HG03066 (cell line): ENCODE data around the gene MLXIP.

Experiments
- ATAC-seq: cut with Tn5 transposase; IDR thresholded peaks from one replicate; pipeline ENCODE4 v1.9.1; 2021; ENCODE audit warnings: low read depth; ENCODE audit not compliant: unreplicated experiment

The MLXIP gene

DNA sequence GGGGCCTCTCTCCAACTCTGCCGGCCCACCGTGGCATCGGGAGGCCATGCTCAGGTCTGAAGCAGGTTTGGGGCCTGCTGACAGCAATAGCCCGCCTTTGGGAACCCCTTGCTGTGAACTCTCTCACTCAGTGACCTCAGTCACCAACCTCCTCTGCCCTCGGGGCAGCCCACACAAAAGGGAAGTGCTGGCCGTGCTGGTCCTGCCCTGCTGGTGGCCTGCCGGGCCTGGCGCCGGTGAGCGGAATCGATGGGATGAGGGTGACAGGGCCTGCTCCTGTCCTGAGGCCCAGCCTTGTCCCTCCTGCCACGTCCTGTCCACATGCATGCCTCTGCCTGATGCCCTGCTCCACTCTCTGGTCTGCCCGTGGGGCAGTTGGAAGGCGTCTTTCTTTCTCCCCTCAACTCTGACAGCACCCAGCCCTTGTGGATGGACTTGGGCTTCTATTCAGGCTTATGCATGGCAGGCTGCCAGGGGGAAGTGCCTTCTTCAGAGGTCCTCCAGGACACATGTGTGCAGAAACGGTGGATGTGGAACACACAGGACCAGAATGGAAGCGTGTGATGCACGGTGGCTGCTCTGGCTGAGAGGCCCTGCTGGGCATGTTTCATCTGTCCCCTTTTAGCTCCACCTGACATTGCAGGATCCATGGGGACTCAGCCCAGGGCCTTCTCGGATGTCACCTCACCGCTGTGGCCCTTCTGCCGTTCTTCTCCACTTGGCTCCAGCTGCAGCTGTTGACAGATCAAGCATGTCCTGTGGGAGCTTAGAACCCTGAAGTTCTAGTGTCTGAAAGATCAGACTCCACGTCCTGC, 63.6 kb downstream of the MLXIP start:
- ATAC-seq: no peak

DNA sequence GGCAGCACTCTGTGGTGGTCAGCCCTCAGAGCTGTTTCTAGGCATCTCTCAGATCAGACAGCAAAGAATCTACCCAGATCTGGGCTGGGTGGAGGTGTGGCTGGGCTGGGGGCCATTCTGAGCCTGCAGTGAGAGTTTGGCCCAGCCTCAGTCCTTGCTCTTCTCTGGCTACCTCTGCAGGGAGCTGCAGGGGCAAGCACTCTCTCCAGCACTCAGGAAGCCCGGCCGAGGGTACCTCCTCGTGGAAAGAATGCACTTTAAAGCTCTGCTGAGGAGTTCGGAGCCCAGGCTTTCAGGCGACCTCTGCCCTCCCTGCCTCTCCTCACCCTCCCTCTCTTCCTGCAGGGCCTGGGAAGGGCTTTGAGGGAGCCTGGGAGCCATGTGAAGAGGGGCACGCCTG, 64.3 kb downstream of the MLXIP start:
- ATAC-seq: no peak

GRCh38 chr12:122144885-122145284, 66.3 kb downstream of the MLXIP start:
- no peak for ATAC-seq

- ATAC-seq: no peak
Observed at GRCh38 chr12:122145505-122146330, 67.2 kb downstream of the MLXIP start.

GRCh38 chr12:122147514-122148290, 69.1 kb downstream of the MLXIP start:
- ATAC-seq: no peak

DNA sequence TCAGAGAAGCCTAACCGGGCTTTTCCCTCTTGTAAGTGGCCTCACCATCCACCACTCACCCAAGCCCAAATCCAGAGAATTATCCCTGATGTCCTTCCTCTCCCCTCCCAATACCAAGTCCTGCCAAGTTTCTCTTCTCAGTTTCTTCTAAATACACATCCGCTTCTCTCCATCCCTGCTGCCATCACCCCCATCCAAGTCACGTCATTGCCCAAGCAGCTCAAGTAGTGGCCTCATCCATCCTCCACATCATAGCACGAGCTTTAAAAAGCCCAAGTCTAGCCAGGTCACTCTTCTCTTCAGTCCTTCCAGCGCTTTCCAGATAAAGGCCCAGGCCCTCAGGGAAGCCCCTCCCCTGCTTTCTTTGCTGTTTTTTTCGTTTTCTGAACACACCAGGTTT, 70.1 kb downstream of the MLXIP start:
- no peak for ATAC-seq

DNA sequence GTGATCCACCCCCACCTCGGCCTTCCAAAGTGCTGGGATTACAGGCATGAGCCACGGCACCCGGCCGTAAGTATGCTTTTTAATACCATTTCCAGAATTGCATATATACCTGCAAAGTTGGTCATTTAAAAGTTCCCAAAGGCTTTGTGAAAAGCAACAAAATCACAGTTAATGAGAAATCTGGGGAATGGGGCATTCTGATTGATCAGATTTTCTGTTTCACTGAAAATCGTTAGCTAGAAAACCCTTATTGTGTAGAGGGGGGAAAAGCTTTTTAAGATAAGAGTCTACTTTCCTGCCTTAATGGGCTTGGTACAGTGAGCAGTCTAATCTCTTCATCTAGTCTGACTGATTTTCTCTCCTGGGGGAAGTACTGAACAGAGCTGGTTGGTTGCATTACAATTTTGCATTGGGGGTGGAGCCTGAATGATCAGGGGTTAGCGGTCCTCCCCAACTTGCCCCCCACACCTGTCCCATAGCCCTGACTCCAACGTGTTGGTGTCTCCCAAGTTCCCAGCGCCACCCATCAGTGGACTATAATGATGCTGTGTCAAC, 71.6 kb downstream of the MLXIP start:
- no peak for ATAC-seq

DNA sequence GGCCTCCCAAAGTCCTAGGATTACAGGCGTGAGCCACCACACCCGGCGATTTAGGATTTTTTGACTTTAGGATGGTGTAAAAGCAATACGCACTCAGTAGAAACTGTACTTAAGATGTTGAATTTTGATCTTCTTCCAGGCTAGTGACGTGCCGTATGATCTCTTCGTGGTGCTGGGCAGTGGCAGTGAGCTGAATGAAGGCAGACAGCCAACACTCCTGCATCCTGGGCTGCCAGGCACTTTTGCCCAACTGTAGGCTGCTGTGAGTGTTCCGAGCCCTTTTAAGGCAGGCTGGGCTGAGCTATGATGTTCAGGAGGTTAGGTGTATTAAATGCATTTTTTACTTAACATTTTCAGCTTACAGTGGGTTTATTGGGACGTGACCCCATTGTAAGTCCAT, 74.2 kb downstream of the MLXIP start:
- ATAC-seq: no peak

DNA sequence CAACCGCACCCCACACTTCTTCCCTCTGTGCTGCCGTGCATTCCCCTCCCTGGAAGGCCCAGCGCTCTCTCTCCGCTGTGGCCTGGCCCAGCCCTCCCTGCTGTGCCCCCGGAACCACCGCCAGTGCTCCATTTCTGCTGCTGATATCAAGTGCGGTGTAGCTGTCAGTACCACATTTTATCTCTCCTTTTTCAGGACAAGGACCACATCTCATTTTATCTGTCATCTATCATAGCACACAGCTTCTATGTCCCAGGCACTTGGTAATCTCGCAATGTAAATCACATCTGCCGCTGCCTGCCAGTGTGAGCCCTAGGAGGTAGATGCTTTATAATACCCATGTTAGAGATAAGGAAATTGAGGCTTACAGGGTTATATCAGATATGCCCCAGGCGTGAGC, 77.1 kb downstream of the MLXIP start:
- ATAC-seq: no peak

- no peak for ATAC-seq
Observed at GRCh38 chr12:122158700-122159285, 80.2 kb downstream of the MLXIP start.

DNA sequence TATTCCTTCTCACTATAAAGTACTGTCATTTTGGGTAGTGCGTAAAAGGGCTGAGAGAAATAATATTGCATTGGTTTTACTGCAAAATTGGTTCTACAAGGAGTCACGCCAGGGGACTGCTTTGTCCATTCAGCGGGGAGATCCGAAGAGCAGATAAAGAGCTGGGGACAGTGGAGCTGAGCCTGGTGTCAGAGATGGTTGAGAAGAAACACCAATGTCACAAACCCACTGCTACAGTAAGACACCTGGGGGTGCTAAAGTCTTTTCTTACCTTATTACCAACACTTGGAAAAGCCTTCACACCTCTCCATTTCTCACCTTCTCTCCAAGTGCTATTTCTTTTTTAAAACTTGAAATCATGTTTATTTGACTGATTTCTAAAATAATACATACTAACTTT, 81.3 kb downstream of the MLXIP start:
- ATAC-seq: no peak

- no peak for ATAC-seq
Observed at GRCh38 chr12:122160761-122161160, 82.2 kb downstream of the MLXIP start.

DNA sequence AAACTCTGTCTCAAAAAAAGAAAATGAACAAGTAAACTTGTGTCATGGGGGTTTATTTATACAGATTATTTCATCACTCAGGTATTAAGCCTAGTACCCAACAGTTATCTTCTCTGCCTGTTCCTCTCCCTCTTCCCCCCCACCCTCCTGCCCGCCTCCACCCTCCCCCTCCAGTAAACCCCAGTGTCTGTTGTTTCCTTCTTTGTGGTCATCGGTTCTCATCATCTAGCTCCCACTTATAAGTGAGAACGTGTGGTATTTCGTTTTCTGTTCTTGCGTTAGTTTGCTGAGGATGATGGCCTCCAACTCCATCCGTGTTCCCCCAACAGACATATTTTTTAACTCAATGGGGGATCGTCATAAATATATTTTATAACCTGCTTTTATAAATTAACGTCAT, 83.1 kb downstream of the MLXIP start:
- ATAC-seq: no peak

GRCh38 chr12:122162976-122163375, 84.4 kb downstream of the MLXIP start:
- no peak for ATAC-seq

- ATAC-seq: no peak
Observed at GRCh38 chr12:122166422-122167349, 88.1 kb downstream of the MLXIP start.

- no peak for ATAC-seq
Observed at GRCh38 chr12:122167356-122167925, 88.9 kb downstream of the MLXIP start.

- ATAC-seq: no peak
Observed at GRCh38 chr12:122168492-122168891, 89.9 kb downstream of the MLXIP start.

GRCh38 chr12:122171399-122171798, 92.8 kb downstream of the MLXIP start:
- ATAC-seq: no peak
